CD4-positive, alpha-beta T cell treated with Interleukin-2 at 100 ng/mL for 4 hours (primary cell): Measurements from ENCODE around the gene HSD17B12.
"Not testable (repeated sequence)": the region's sequence is repeated elsewhere in the genome, so short reads cannot be mapped to it uniquely, and the experiment has no call there.

Experiments
- DNase-seq: peaks from one replicate; pipeline ENCODE4 v3.0.0-alpha.2; 2020; ENCODE audit warnings: low spot score

HSD17B12 gene

DNA sequence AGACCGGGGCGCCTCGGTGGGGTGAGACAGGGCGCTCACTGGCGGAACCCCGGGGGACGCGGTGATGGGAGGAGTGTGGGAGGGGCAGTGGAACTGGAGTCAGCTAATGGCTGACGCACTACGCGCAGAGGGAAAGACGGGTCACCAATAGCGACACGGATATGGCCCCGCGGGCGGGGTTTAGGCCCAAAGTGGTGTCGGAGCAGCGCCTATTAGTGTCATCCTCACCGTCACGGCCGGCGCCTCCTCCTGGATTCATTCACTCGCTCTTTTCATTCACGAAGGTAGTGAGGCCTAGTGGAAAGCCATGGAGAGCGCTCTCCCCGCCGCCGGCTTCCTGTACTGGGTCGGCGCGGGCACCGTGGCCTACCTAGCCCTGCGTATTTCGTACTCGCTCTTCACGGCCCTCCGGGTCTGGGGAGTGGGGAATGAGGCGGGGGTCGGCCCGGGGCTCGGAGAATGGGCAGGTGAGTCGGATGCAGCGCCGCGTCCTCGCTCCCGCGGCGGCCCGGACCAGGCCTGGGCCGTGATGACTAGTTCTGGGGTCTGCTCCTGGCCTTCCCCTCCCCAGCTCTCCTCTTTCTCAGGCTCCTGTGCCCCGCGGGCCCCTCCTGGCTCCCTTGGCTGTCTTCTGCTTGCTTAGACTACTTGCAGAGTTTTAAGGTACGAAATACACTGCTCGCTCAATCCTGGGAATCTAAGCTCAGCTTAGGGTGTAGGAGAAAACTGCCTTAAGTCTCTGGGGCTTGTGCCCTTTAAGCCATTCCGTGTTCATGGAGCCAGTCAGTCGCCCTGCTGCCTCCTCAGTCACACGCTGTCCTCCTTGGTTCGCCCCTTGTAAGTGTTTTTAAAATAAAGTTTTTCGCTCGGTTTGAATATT, at the start of gene HSD17B12:
Gene HSD17B12, plus strand, starts transcription at position 218 of the 880 bp plus-strand sequence. Its CDS starts 90 bp downstream, at position 308.
- peak; percentile 98 for DNase-seq

- no peak for DNase-seq
Measured at GRCh38 chr11:43631732-43632131, 48.8 kb upstream of the HSD17B12 start.

DNA sequence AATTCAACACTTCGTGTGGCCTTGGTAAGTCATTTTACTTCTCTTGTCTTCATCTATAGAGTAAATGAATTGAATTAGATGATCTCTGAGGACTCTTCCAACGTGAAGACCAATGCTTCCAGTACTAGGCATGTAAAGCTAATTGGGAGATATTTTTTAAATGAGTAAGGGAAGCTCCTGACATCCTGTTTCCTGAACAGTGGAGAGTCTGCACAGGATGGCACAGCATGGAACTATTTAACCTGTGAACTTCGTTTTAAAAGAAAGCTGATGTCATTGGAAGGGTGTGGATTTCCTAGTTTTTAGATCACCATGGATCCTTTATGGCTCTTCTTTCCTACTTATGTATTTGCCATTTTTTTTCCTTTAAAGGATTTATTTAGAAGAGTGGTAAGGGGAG, 48.4 kb upstream of the HSD17B12 start:
- DNase-seq = no peak

GRCh38 chr11:43638717-43639116, 41.8 kb upstream of the HSD17B12 start:
- DNase-seq = no peak

DNA sequence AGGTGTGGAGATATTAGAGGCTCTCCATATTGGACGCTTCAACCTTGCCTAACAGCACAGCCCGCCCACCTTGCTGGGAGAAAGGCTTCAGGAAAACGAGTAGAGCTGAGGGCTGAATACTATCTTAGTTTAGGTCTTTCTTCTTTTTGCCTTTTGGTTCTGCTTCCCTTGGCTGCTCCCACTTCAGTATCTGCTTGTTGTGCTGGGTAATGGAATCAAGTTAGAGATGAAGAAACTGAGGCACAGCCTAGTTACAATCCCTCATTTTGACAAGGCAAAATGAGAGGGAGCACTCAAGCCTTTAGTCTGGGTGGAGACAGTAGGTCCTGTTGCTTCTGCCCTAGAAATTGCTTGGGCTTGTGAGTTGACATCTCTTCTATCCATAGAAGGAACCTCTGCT, 41.3 kb upstream of the HSD17B12 start:
- no peak for DNase-seq

DNA sequence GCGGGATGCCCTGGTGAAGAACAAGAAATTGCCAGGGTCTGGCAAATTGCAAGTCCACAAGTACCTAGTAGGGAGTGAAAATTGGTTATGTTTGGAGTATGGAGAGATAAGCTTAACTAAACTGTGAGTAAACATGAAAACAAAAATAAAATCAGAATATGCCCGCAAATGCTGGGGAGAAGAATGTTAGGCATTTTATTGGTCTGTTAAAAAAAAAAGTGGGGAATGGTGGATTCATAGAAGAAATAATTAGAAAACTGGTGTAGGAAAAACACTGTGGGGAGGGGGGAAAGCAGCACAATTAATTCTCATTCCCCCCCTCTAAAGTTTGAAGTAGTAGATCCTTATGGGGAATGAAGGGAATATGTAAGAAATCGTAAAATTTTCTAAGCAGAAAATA, 40.6 kb upstream of the HSD17B12 start:
- DNase-seq = no peak

- peak; percentile 84 for DNase-seq
Measured at GRCh38 chr11:43643898-43644620, 36.5 kb upstream of the HSD17B12 start.

GRCh38 chr11:43644621-43645299, 35.8 kb upstream of the HSD17B12 start:
- DNase-seq = no peak

DNA sequence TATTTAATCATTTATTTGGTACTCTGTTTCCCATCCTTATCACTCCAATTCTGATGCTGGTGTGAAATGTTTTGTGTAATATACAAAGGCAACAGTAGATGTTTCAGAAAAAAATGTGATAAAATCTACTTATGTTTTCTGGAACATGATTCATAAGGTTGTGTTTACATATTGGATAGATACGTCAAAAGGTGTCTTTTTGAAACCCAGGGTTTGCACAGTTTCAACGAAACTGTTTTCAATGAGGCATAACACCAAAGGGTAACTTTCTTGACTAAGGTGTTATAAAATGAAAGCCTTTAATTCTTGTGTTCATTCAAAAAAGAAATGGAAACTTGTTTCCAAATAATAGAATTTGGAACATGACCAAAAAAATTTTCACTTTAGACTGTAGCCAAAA, 33.8 kb upstream of the HSD17B12 start:
- no peak for DNase-seq

GRCh38 chr11:43648888-43649287, 31.6 kb upstream of the HSD17B12 start:
- DNase-seq = no peak

DNA sequence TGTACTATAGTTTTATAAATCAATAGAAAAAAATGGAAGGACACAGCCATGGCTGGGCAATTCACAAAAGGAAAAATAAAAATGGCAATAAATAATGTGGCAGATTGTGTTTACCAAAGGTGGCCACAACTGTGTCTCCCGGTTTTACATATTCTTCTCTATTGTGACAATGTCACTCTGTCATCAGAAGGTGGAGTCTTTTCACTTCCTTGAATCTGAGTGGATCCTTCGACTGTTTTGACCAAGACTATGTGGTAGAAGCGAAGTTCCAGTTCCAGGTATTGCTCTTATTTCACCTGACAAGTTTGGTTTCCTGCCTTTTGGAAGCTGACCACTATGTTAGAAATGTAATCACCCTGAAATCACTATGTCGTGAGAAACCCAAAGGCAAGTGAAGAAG, 31.0 kb upstream of the HSD17B12 start:
- DNase-seq = no peak

DNA sequence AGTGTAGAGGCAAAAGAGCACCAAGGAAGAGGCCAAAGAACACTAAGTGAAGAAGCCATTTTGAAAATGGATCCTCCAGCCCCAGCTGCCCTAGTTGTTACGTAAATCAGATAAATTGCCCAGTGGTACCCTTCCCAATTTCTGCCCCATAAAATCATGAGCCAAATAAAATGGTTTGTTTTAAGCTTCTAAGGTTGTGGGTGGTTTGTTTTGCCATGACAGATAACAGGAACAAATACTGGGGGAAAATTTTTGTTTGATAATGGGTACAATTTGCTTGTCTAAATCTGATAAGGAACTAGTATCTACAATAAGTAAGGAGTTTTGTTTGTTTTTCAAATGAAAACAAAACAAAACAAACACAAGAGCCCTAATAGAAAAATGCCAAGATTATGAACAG, 30.6 kb upstream of the HSD17B12 start:
- no peak for DNase-seq

DNA sequence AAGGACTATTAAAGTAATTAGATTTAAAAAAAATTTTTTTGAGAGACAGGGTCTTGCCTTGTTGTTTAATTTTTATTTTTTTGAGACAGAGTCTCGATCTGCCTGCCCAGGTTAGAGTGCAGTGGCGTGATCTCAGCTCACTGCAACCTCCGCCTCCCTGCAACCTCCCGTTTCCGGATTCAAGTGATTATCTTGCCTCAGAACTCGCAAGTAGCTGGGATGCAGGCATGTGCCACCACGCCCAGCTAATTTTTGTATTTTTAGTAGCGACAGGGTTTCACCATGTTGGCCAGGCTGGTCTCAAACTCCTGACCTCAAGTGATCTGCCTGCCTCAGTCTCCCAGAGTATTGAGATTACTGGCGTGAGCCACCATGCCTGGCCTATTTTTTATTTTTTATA, 17.5 kb upstream of the HSD17B12 start:
- not testable (repeated sequence) for DNase-seq

- DNase-seq = no peak
Measured at GRCh38 chr11:43664295-43664694, 16.2 kb upstream of the HSD17B12 start.

- not testable (repeated sequence) for DNase-seq
Measured at GRCh38 chr11:43671284-43671683, 9.3 kb upstream of the HSD17B12 start.

DNA sequence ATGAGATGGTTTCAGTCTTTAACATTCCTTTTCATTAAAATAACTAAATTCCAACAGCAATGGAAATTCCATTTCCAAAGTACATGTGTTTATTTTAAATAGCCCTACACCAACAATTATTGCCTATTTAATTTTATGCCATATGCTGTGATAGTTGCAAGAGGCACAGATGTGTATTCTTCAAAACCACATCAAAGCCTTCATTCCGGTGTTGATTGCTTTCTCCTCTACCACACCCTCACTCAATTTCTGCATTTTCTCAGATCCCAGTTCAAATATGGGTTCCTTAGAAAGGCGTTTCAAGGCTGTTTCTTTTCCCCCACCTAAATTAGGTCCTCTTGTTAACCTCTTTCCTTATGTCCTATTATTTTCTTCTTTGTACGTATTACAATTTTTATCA, 6.0 kb upstream of the HSD17B12 start:
- DNase-seq = no peak

DNA sequence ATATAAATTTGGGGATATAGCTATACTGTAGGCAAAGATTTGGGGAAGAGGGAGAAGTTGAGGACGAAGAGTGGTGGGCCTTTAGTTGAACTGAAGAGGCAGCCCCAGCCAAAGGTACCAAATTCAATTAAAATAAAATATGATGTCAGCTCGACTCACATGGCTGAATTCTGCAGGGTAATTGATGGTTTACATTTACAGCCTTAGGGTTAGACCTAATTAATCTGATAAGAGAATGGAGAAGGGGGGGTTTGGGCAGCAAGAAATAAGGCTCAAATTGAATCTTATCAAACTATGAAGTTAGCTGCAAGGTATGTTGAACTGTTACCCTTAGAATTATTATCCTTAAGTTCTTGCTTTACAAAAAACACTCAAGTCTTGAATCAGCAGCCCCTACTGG, 3.6 kb upstream of the HSD17B12 start:
- no peak for DNase-seq

DNA sequence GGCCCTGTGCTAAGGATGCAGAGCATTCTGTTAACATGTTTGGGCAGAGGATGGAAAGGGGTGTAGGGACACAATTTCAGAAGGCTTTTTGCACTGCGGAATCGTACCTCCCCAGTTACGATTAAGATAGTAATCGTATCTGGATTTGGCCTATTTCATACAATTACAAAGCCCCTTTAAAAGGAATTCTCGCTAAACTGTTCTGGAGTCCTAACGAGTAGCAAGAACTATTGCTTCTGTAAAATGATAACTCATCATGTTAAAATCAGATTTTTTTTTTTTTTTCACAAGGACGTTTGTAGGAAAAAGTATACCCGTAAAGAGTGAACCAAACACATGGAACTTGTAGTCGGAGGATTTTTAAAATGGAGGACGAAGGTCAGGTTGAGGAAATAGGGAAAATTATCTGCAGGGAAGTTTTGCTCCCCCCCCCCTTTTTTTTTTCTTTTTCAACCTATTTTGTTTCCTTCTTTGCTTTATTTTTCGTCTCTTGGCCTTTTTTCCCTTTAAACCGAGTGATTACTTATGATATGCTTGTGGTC, 934 bp downstream of the HSD17B12 start:
- no peak for DNase-seq

DNA sequence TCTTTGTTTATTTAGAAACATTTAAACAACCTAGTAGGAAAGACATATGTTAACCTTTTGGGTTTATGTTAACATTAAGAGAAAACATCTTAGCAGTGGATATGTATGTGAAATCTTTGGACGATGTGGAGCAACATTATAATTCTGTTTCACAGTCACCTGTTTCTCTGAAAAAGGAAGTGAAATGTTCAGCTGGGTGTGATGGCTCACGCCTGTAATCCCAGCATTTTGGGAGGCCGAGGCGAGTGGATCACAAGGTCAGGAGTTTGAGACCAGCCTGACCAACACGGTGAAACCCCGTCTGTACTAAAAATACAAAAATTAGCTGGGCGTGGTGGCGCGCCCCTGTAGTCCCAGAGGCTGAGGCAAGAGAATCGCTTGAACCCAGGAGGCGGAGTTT, 1.5 kb downstream of the HSD17B12 start:
- DNase-seq = not testable (repeated sequence)

GRCh38 chr11:43685440-43685839, 4.9 kb downstream of the HSD17B12 start:
- DNase-seq = no peak

DNA sequence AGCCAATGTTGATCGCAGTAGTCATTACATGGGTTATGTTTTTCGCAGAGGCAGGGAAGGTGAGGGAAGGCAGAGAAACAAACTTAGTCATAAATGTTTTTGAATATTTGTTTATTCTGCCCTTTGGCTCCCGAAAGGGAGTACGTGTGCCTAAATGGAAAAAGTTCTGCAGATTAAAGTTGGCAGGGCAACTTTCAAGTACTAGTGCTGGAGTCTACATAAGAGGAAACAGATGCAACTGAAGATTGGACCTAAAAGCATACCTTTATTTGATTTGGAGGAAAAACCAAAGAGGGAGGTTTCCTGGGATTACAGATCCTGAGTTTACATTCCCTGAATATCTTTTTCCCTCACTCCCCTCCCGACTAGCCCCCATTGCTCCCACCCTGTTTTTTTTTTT, 5.7 kb downstream of the HSD17B12 start:
- DNase-seq = no peak

DNA sequence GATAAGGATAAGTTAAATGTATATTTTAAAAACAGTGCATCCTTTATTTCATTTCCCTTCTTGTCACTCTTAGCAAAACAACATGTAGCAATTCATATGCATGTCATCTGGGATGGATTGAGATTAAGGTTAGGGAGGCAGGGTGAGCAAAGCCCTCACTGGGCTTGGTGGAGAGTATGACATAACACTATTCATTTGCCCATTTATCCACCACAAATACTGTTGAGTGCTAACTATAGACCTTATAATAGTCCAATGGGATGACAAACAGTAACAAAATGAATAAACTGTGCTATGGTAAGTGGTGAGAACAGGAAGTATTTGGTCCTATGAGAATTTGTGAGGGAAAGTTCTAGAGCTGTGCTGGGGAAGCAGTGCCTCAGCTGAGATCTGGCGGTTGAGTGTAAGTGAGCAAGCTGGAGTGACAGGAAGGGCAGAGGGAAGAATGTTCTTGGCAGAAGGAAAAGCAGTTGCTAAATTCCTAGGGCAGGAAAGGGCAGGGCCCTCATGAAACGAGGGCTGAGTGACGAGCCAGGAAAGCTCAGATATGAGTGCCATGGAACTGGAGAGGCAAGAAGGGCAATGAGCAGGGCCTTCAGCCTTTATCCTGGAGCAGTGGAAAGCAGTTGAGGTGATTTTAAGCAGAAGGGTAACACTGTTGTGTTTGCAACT, 6.7 kb downstream of the HSD17B12 start:
- no peak for DNase-seq
